ENCODE results near the gene WBP2.

GRCh38 chr17:75845933-75846691 is 9.0 kb downstream of the WBP2 start:
- TF ChIP-seq EZH2 (IDR thresholded peaks at IDR 0.05), result no peak
- no peak; a peak in 1 of 6 replicates for TF ChIP-seq CTCF (IDR thresholded peaks at IDR 0.05 in 2 of 3, conservative IDR thresholded peaks at IDR 0.05 in 1 of 3; ENCODE audit: borderline replicate concordance in 1 of 3, insufficient read depth in 1 of 3, low read depth in 2 of 3, low read length in 2 of 3)
- no peak for TF ChIP-seq REST (IDR thresholded peaks at IDR 0.05; ENCODE audit: low read depth)
- TF ChIP-seq RAD21 (IDR thresholded peaks at IDR 0.05; ENCODE audit: low read depth), result no peak
- no peak for TF ChIP-seq CBX3 (IDR thresholded peaks at IDR 0.05; ENCODE audit: low read depth)
- TF ChIP-seq SP1 (IDR thresholded peaks at IDR 0.05; ENCODE audit: low read depth), result no peak
- no peak for TF ChIP-seq POLR2AphosphoS5 (IDR thresholded peaks at IDR 0.05; ENCODE audit: low read depth, low read length)
- TF ChIP-seq EZH2phosphoT487 (IDR thresholded peaks at IDR 0.05; ENCODE audit: borderline replicate concordance), result no peak

Measured in HCT116 (cell line).